ENCODE measurements around the gene MINDY1.

MINDY1 gene

DNA sequence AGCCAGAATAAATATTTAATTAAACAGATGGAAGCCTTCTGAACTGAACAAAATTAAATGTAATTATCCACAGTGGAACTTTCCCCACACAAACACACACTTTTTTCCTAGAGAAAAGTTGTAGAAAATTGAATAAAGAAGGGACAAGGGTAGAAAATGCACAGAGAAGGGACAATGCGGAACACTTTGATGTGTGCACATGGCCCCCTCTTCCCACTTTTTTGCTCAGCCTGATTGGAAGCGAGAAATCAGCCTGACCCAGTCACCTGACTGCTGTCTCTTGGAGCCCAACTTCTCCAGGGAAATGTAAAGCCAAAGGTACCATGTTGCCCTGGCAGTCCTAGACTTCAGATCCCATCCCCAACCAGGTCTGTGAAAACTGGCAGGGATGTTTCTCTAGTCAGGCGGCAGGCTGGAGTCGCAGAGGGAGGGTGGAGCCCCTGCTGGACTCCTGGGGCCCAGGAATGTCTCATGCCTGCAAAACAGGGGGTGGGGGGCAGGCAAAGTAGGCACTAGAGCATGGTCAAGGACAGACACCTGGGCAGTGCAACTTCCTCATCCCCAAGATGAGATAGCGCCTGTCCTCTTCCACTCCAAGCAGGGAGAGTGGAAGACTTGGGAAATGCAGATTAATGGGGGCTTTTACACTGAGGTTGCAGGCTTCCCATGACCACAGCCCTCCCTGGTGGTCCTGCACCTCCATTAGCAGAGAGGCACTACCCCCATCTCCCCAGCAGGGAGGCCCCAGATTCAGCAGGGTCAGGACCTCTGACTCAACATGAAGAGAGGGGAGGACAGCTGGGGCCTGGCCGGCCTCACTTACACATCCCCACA is 34.9 kb downstream of the MINDY1 start:
- TF ChIP-seq, protein P1, sequence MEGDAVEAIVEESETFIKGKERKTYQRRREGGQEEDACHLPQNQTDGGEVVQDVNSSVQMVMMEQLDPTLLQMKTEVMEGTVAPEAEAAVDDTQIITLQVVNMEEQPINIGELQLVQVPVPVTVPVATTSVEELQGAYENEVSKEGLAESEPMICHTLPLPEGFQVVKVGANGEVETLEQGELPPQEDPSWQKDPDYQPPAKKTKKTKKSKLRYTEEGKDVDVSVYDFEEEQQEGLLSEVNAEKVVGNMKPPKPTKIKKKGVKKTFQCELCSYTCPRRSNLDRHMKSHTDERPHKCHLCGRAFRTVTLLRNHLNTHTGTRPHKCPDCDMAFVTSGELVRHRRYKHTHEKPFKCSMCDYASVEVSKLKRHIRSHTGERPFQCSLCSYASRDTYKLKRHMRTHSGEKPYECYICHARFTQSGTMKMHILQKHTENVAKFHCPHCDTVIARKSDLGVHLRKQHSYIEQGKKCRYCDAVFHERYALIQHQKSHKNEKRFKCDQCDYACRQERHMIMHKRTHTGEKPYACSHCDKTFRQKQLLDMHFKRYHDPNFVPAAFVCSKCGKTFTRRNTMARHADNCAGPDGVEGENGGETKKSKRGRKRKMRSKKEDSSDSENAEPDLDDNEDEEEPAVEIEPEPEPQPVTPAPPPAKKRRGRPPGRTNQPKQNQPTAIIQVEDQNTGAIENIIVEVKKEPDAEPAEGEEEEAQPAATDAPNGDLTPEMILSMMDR (conservative IDR thresholded peaks at IDR 0.05; ENCODE audit: low read depth, low read length): peak; percentile 8
- DNase-seq (ENCODE audit: low read depth): no peak
- H3K4me3 ChIP-seq (ENCODE audit: low read depth, low read length): peak overlapping the region; percentile 90

DNA sequence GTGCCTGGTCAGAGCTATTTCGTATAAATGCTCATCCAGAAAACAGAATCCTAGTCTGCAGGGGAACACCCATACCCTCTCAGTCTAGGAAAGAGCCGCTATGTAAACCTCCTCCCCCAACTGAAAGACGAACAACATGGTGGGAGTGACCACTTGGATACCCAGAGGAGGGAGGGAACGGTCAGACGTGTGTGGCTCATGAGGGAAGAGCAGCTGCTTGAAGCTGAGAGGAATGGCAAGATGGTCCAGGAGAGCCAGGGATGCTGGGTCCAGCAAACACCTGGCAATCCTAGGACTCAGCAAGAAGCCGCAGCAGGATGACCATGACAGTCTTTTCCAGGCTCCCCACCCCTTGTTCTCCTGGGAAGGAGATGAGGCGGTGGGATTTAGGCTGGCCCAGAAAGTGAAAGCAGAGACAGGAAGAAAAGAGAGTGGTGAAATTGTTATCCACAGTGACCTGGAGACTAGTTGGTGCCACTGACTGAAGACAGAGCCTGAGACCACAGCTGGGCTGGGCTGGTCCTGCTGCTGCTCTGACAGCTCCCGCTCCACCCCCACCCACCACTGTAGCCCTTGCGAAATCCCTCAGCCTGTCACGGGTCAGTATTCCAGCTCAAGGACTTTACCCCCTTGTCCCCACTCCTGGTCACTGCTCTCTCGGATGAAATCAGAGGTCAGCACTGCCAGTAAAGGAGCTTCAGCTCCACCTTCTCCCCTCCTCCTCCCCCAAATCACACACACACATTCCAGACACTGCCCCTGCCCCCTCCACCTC is 35.7 kb downstream of the MINDY1 start:
- H3K4me3 ChIP-seq (ENCODE audit: low read depth, low read length): peak overlapping the region; percentile 34
- TF ChIP-seq, protein P1 (conservative IDR thresholded peaks at IDR 0.05; ENCODE audit: low read depth, low read length): no peak
- peak; percentile 71 for DNase-seq (ENCODE audit: low read depth)

DNA sequence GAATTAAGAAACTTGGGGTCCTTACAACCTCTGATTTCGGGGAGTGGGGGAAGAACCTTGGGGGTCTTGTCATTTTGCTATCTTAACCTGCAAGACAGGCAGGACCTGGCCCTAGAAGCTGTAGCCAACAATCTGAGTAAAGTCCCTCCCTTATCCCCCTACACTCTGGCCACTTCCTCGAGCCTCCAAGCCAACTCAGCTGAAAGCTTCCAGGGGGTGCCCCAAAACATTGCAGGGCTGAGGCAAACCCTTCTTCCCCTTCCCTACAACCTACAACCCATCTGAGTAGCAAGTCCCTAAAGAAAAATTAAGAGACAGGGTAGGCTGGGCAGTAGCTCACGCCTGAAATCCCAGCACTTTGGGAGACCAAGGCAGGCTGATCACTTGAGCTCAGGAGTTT is 37.1 kb downstream of the MINDY1 start:
- TF ChIP-seq, protein P1 (conservative IDR thresholded peaks at IDR 0.05; ENCODE audit: low read depth, low read length): no peak
- no peak for DNase-seq (ENCODE audit: low read depth)
- H3K4me3 ChIP-seq (ENCODE audit: low read depth, low read length): no peak overlapping the region

DNA sequence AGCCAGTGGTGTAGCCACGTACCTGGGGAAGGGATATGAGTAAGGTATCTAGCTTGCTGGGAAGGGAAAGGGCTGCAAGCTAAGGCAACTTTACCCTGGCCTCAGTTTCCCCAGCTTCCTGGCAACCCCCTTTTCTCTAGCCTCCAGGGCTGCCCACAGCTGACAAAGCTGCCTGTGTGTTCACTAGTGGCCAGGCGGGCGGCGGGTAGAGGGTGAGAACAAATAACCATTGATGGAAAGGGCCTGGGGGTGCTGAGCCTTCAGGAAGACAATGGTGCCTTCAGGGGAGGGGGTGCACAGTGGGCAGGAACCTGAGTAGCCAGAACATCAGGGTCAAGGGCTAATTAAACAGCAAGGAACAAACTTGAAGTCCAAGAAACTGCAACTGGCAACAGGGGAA is 38.2 kb downstream of the MINDY1 start:
- no peak overlapping the region for H3K4me3 ChIP-seq (ENCODE audit: low read depth, low read length)
- no peak for DNase-seq (ENCODE audit: low read depth)
- TF ChIP-seq, protein P1 (conservative IDR thresholded peaks at IDR 0.05; ENCODE audit: low read depth, low read length): no peak

DNA sequence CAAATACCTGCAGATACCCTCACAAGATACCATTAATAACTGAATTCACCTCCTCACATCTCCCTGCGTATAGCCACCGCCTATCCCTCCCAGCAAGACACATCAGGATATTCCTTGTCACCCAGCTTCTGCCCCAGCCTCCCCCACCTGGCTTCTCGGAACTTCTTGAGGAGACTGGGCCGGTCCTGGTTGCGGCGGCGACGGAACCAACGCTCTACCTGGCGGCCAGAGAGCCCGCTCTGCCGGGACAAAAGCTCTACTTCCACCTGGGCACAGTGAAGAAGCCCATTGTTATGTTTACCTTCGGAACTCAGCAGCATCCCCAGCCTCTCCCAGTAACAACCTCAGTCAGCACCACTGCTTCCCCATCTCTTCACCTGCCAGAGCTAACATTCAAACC is 38.8 kb downstream of the MINDY1 start:
- no peak overlapping the region for H3K4me3 ChIP-seq (ENCODE audit: low read depth, low read length)
- DNase-seq (ENCODE audit: low read depth): no peak
- TF ChIP-seq, protein P1 (conservative IDR thresholded peaks at IDR 0.05; ENCODE audit: low read depth, low read length): no peak

DNA sequence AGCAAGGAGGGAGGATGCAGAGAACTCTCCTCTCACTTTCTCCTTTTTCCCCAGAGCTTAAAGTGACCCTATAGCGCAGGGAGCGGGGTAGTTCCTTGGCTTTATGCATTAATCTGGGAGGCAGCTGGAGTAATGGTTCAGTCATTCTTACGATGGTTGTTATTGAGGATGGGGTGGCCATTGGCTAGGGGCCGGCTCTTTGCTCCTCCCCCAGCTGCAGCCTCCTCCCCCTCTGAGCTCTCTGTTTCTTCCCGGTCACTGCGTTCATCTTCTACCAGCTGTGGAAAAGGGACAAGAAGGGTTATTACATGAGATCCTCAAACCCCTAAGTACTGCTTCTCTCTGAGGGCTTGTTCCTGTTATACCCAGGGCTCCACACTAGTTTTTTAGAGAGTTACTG is 40.7 kb downstream of the MINDY1 start:
- DNase-seq (ENCODE audit: low read depth): no peak
- TF ChIP-seq, protein P1 (conservative IDR thresholded peaks at IDR 0.05; ENCODE audit: low read depth, low read length): no peak
- H3K4me3 ChIP-seq (ENCODE audit: low read depth, low read length): no peak overlapping the region

All from choroid plexus epithelial cell (primary cell).